GM18951 (cell line): ENCODE data around the gene KDR.

Source experiments
- POLR2A ChIP-seq: IDR thresholded peaks from 4 replicates; pipeline ENCODE4 v1.6.1; 2011; ENCODE audit warnings: mild to moderate bottlenecking; ENCODE audit not compliant: insufficient read length, insufficient read depth; ENCODE audit errors: extremely low read depth
- in situ Hi-C: fragments of 300-500 bp; cut with MboI; formaldehyde crosslinking; loops from one replicate; pipeline ENCODE4 v1.12.0; 2022; ENCODE audit warnings: low sequenced_read_pairs, mixed read lengths, inconsistent platforms; ENCODE audit not compliant: unreplicated experiment

KDR gene

GRCh38 chr4:55051532-55051931 is 73.9 kb downstream of the KDR start:
- in situ Hi-C loops = no loop called here
- no peak for TF ChIP-seq POLR2A

DNA sequence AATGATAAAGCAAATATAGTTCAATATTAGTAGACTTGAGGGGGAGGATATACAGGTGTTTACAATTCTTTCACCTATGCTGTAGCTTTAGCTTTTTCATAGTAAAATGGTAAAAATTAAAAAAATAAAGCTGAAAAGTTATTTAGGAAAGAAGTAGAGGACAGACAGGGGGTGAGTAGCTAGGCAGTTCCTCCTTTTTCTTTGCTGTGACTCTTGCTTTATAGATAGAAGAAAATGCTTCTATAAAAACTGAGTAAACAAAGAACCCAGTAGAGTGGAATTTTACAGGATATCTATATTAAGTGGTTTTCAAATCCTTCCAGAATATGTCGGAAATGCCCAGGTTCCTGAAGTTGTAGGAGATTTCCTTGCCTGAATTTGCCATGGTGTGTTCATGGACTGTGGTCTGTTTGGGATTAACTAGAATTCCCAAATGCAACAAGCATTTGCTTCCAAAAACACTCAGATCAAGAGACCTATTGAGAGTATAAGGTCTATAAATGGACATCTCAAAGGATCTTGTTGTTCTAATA is 74.9 kb downstream of the KDR start:
- in situ Hi-C loops = no loop called here

GRCh38 chr4:55038176-55038890 is 87.1 kb downstream of the KDR start:
- TF ChIP-seq POLR2A = no peak
- in situ Hi-C loops = no loop called here

More for the DNA sequence above, 74.9 kb downstream of the KDR start:
- TF ChIP-seq POLR2A = no peak

- in situ Hi-C loops = no loop called here
Measured at GRCh38 chr4:55037728-55038127, 87.7 kb downstream of the KDR start.

DNA sequence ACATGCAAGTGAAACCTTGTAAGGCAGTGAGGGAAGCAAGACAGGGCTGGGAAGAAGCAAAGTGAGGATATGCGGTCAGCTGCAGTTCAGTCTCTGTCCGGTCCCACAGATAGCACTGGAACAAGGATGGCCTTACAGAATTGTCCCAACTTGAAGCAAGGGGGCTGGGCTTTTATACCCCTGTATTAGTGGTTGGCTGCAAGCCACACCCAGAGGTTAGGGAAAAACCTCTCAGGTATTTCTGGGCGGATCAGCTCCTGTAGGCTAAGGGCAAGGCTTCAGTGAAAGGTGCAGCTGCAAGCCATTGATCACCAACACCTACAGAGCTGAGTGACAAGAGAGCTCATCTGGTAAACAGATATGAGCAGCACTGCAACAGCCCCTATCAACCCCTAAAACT is 89.0 kb downstream of the KDR start:
- in situ Hi-C loops = no loop called here
- no peak for TF ChIP-seq POLR2A

More at GRCh38 chr4:55037728-55038127, 87.7 kb downstream of the KDR start:
- TF ChIP-seq POLR2A = no peak

DNA sequence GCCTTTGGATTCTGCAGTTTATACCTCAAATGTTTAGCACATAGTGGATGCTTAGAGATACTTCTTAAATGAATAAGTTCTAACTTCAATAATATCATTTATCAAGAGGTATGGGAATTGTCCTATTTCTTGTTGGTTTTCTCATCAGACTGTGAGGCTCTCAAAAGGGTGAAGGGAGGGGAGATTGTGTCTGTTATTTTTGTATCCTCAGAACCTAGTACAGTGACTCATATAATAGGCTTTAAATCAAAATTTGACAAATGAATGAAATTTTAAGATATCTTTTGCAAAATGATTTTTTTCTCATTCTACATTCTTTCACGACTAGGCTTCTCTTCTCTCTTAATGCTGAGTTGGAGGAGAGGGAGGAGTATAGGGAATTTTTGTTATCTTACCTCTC is 89.5 kb downstream of the KDR start:
- in situ Hi-C loops = no loop called here
- TF ChIP-seq POLR2A = no peak

DNA sequence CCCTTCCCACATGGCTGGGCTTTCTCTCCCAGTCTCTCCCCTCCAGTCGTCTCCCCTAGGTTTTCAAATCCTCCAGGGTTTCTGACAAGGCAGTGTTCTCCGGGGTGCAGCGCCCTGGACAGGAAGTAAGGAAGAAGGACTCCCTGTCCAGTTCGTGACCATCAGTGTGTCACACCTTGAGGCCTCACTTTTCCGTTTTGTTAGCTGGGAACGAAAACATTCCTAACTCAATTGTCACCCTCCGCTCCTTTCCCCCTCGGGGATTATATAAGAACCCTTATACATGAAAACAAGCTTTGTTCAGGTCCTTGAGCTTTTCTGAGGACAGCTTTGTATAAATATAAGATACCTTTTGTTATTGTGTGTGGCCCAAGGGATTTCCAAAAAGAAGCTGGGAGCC is 92.1 kb downstream of the KDR start:
- in situ Hi-C loops = no loop called here

GRCh38 chr4:55032788-55033187 is 92.6 kb downstream of the KDR start:
- in situ Hi-C loops = no loop called here

More for the DNA sequence above, 92.1 kb downstream of the KDR start:
- no peak for TF ChIP-seq POLR2A

DNA sequence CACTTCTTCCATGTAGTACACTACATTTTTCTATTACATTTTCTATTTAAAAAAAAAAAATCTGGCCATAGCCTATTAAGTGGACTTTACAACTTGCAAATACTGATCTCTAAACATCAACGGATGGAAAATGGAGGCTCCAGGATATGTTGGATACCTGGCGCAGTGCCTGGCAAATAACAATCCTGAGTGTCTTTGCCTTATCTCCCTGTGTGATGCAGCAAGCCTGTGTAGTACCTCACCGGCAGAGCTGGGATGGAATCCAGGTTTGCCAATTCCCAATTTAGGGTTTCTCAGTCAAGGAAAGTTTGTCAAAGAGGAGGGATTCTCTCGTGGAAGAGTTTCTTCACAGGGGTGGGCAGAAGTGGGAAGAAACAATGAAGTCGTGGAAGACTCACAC is 93.2 kb downstream of the KDR start:
- TF ChIP-seq POLR2A = no peak
- in situ Hi-C loops = no loop called here

More at GRCh38 chr4:55032788-55033187, 92.6 kb downstream of the KDR start:
- no peak for TF ChIP-seq POLR2A

DNA sequence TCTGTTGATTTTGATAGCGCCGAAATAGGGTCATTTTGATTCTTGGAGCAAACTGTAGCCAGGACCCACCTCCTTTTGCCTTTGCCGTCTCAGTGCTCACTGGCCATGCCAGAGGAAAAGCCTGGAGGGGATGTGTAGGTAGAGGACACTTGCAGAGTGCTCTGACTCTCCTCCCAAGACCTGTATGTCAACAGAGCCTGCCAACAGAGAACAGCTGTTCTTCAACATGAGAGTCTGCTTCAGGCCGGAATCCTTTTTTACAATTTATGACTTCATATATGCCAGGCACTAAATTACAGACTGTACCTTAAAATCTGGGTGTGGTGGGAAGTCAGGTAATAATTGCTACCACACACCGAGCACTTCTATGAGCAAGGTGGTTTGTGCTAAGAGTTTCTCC is 94.2 kb downstream of the KDR start:
- in situ Hi-C loops = no loop called here
- no peak for TF ChIP-seq POLR2A

DNA sequence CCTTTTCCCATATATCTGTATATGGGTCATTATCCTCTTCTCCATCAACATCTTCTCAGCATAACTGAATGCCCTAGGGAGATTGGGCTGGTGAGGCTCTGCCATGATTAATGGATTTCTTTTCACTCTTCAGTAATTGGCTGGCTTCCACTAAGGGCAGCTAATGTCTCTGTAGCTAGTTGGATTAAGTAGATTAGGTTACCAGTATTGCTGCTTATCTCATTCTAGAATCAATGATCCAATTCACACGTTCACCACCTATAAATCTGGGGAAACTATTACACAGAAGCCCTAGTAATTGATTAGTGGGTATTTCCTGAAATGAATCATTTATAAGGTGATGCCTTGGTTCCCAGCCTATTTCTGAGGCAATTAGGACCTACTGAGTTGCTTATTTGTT is 94.8 kb downstream of the KDR start:
- TF ChIP-seq POLR2A = no peak
- in situ Hi-C loops = no loop called here

DNA sequence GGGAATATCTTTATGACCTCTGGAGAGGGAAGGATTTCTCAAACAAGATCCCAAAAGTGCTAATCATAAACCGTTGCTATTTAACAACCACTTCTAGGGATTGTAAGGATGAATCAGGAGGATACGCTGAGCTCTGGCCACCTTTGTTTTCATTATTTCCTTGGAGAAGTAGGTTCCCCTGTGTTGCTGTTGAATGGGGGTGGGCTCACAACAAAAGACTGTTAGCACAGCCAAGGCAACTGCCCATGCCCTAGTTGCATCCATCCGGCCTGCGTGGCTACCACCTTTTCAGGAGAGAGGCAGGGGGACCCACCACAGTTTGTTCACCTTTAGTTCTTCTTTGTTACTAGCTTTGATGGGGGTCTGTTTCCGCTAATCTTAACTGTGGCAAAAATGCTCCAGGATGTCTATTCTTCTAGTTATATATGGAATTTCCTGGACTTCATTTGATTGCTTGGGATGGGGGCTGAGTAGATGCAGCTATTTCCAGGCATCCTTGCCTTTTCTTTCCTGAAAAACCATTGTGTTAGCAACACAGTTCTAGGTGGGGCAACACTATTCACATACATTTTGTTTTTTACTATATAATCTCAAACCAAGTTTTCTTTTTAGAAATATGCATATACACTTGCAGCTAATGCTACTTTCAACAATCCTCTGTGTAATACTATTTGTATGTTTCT is 95.4 kb downstream of the KDR start:
- TF ChIP-seq POLR2A = no peak
- in situ Hi-C loops = no loop called here

GRCh38 chr4:55029321-55029720 is 96.1 kb downstream of the KDR start:
- no peak for TF ChIP-seq POLR2A
- in situ Hi-C loops = no loop called here
